Adipose tissue (tissue), 3 donors: ENCODE results near the gene MRPS7. TPM values are rescaled to one million over a fixed set of nuclear protein-coding genes. Genes with fewer than 3 reads are reported as not detected.
"Not testable (repeated sequence)": the region's sequence is repeated elsewhere in the genome, so short reads cannot be mapped to it uniquely, and the experiment has no call there.

Experiments
- H3K27ac ChIP-seq: one replicate; pipeline ENCODE4 v1.5.1; 2013; ENCODE audit warnings: low read depth, low read length
- WGBS, 3 donors: extraction: QIAGEN DNeasy Blood & Tissue Kit; methylation state at CpG; one replicate each; pipeline ENCODE4 v1.1.7; 2013; 5-methylcytosine and 5-hydroxymethylcytosine counted together
- polyA plus RNA-seq, 3 donors: library from polyadenylated mRNA; stranded (reverse); fragments of 200-250 nt; gene quantifications; one replicate each; pipeline ENCODE4 v1.2.3, GENCODE V29; 2013
- donor health status: healthy with polysubstance abuse.
- donor health status: Bipolar disorder and iron deficiency.
- donor health status: healthy.

The MRPS7 gene
- polyA plus RNA-seq, 3 donors, result 28.9 to 82.7 (median 51.6) TPM

- no peak overlapping the region for H3K27ac ChIP-seq
- 35 to 63% (median 44%) methylated on average over 2 of the region's 2 CpGs for WGBS, 3 donors
These were observed 5.4 kb downstream of the MRPS7 start for GRCh38 chr17:75267153-75267410.

DNA sequence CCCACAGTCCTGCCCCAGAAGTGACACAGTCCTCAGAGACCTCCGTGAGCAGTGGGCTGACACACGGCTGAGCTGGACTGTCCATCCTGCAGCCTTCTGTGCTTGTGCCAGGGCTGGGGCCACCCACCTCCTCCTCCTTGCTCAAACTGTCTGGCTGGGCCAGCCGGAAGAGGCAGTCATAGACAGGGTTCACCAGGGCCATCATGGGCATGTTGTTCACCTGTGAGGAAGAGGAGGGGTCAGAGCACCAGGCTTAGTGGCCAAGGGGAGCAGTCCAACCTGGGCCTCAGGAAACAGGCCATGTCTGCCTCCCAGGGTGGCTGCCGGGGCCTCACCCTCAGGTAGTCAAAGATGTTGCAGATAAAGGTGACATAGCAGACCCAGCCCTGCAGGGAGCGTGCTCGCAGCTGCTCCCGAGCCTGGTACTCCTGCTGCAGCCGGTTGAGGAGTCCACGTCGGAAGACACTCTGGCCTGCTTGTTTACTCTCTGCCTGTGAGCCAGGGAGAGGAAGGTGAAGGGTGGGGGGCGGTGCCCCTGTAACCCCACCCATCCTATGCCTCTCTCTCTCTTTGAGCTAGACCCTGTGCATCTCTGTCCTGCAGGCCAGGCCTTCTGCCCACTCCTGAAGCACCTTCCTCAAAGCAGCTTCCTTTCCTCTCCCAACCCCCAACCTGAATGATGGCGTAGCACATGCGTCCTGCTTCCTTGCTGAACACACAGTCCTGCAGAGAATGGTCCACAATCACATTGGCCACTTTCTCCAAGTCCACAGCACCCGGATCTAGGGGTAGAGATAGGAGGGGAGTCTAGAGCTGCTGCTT lies 5.9 kb downstream of the MRPS7 start:
- 42 to 53% (median 50%) methylated on average over 14 of the region's 14 CpGs for WGBS, 3 donors
- H3K27ac ChIP-seq, result no peak overlapping the region

- WGBS, 3 donors, result 19 to 21% (median 20%) methylated on average over 6 of the region's 6 CpGs
- H3K27ac ChIP-seq, result no peak overlapping the region
These were observed 8.2 kb downstream of the MRPS7 start for GRCh38 chr17:75269844-75270217.

- 0 to 1% (median 1%) methylated on average over 41 to 47 of the region's 47 CpGs for WGBS, 3 donors
- H3K27ac ChIP-seq, result peak overlapping the region; percentile 48
These were observed 8.7 kb downstream of the MRPS7 start for GRCh38 chr17:75270218-75270965.

- 0 to 1% (median 0%) methylated on average over 26 to 33 of the region's 39 CpGs for WGBS, 3 donors
- H3K27ac ChIP-seq, result peak within 1 kb of the TSS; percentile 48
These were observed 9.2 kb downstream of the MRPS7 start, which contains the start of gene MIF4GD for GRCh38 chr17:75270966-75271232. Gene MIF4GD, minus strand, starts transcription at chr17:75271231. Its CDS starts 1,036 bp downstream, at chr17:75270195.

DNA sequence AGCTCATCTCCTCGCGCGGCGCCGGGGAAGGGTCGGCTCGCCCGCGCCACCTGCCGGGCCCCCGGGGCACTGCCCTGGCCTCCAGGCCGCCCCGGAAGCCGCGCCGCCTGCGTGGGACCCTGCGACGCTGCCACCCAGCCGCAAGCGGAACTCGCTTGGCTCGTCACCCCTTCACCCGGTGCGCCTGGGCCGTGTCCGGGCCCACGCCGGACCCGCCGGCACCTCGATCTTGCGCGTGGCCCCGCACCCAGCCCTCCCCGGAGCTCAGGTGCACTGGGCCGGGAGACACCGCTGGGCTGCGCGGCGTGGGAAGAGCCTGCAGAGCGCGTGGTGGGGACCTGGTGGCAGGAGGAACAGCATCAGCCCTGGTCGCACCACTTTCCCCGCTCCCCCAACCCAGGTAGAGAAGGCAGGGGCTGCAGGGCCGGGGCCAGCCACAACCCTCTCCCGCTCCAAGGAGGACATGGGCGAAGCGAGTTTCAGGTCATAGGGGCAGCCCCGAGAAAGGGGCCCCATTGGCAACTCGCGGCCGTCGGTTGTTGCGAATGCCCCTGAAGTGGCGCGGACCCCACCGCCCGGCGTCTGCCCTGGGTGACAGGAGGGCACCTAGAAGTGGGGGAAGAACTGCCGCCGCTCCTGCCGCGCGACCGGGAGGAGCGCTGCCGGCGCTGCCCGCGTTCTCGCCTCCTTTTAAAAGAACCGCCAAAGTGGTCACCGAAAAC lies 9.7 kb downstream of the MRPS7 start:
- H3K27ac ChIP-seq, result peak overlapping the region; percentile 12
- WGBS, 3 donors, result 0 to 1% (median 0%) methylated on average over 69 to 74 of the region's 74 CpGs

DNA sequence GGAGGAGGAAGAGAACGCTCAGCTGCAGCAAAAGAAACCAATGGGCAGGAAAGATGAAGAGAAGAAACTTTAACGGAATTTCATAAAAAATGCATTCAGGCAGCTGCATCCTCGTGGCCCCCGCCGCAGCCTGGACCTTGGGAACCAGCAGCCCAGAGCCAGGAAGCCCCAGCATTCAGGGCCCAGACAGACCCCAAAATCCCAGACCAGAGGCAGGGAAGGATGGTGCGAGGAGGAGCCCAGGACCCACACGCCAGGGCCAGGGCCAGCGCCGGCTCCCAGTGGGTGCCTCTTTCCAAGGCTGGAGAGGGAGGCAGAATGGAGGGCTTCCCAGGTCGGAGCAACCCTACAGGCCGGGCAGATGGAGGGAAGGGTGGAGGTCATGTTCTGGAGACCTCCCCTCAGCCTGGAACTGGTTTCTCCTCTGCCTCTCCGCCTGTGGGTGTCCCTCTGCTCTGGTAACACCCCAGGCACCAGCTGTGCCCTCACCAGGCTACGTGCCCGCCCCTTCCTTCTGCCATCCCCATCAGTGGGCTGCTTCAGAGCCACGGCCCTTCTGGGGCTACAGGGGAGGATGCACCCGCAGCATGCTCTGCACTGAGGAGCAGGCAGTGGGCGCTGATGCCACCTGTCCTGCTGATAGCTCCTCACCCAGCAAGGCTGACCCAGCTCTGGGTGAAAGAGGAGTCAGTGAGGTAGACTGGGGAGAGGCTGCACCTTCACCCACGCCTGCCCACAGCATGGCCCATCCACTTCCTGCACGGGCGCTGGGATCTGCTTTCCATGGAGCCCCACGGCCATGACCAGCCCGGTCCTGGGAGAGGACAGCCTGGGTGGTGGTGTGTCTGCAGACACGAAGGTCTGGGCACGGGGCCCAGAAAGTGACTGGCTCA lies 10.5 kb downstream of the MRPS7 start:
- 45 to 54% (median 49%) methylated on average over 23 to 24 of the region's 24 CpGs for WGBS, 3 donors
- H3K27ac ChIP-seq, result peak overlapping the region; percentile 12

GRCh38 chr17:75272848-75273184 lies 11.1 kb downstream of the MRPS7 start:
- WGBS, 3 donors, result 54 to 71% (median 65%) methylated on average over 3 of the region's 3 CpGs
- H3K27ac ChIP-seq, result no peak overlapping the region

- no peak overlapping the region for H3K27ac ChIP-seq
- WGBS, 3 donors, result 58 to 79% (median 61%) methylated on average over 7 of the region's 7 CpGs
These were observed 12.5 kb downstream of the MRPS7 start for GRCh38 chr17:75273977-75274708.

DNA sequence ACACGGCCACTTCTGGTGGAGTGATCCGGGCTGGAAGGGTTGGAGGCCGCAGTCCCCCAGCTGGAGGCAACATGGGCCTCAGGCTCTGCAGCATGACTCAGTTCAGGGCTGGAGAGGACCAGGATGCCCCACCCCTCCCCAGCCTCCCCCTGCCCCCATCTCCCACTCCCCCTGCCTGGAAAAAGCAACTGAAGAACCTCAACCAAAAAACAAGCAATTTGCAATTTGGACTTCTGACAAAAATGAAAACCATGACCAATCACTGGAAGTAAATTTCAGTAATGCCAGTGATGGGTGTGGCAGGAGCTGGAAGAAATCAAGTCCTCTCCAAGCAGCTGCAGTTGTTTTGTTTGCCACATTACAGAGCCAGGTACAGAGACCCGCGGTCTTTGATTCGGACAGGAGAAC lies 16.0 kb downstream of the MRPS7 start:
- WGBS, 3 donors, result 78 to 91% (median 84%) methylated on average over 6 of the region's 6 CpGs
- H3K27ac ChIP-seq, result no peak overlapping the region

DNA sequence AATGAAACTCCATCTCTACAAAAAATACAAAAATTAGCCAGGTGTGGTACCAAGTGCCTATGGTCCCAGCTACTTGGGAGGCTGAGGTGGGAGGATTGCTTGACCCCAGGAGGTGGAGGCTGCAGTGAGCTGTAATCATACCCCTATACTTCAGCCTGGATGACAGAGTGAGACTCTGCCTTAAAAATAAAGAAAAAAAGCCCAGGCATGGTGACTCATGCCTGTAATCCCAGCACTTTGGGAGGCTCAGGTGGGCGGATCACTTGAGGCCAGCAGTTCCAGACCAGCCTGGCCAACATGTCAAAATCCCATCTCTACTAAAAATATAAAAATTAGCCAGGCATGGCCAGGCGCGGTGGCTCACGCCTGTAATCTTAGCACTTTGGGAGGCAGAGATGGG lies 18.5 kb downstream of the MRPS7 start:
- WGBS, 3 donors, result 91 to 93% (median 93%) methylated on average over 4 of the region's 4 CpGs
- H3K27ac ChIP-seq, result not testable (repeated sequence)

GRCh38 chr17:75285123-75285522 lies 23.4 kb downstream of the MRPS7 start:
- H3K27ac ChIP-seq, result no peak overlapping the region
- WGBS, 3 donors, result 87 to 93% (median 87%) methylated on average over 6 of the region's 6 CpGs

DNA sequence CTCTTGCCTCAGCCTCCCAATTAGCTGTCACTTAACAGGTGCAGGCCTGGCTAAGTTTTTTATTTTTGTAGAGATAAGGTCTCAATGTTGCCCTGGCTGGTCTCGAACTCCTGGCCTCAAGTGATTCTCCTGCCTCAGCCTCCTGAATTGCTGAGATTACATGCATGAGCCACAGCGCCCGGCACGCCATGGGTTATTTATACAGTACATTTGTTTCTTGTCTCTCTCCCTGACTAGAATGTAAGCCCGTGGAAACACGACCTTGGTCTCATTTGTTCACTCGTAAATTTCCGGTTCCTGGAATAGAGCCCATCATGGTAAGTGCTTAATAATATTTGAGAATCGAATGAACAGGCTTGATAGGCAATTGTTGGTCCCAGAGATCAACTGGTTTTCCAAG lies 25.5 kb downstream of the MRPS7 start:
- 45 to 88% (median 87%) methylated on average over 9 of the region's 9 CpGs for WGBS, 3 donors
- no peak overlapping the region for H3K27ac ChIP-seq

- 3 to 34% (median 23%) methylated on average over 2 of the region's 2 CpGs for WGBS, 3 donors
- no peak overlapping the region for H3K27ac ChIP-seq
These were observed 26.7 kb downstream of the MRPS7 start for GRCh38 chr17:75288359-75288758.

DNA sequence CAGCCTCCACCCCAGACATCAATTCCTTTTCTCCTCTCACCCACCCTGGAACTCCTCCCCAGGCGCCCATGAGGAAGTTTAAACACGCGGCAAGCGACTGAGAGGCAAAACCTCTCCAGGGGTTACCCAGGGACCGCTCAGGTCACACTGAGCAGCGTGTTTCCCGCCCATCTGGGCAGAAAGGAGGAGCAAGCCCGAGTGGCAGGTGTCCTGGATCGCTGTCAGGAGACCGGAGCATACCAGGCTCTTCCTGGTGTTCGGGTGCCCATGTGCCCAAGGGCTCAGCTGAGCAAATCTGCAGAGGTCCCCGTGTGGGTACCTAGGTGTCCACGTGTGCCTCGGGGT lies 27.1 kb downstream of the MRPS7 start:
- no peak overlapping the region for H3K27ac ChIP-seq
- WGBS, 3 donors, result 0 to 2% (median 1%) methylated on average over 14 of the region's 14 CpGs

DNA sequence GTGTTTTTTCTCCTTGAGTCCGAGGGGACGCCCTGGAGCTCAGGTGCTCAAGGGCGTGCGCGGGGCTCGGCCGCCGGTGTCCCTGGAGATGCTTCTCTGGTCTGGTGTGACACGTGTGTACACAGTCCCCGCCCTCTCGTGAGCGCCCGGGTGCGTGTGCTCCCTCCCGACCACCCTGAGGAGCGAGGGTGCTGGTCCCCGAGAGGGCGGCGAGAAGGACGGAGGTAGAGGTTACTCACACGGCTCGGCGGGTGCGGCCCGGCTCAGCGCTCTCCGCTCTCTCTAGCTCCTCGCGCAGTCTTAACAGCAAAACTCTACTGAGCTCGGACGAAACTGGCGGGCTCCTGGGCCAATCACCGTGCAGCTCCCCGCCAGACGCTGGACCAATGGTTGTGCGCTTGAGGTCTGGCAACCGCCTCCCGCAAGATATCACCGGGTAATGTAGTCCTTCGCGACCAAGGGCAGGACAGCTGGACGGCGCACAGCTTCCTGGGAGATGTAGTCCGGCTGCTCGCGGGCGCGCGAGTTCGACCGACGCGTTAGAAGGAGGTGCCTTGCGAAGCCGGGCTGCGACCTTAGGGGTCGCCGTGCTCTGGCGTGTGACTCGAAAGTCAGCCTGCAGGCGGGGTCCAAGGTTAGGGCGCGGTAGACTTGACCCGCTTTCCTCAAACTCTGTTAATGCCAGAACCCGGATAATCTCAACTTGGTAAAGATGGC lies 27.6 kb downstream of the MRPS7 start, which contains the start of gene SLC25A19:
SLC25A19 (minus strand) TSS at position 319 of the 717 bp plus-strand sequence. CDS start 2,669 bp downstream, outside the sequence.
- peak within 1 kb of the TSS; percentile 52 for H3K27ac ChIP-seq
- 0% methylated on average over 64 to 65 of the region's 65 CpGs for WGBS, 3 donors

- 2 to 4% (median 3%) methylated on average over 26 of the region's 26 CpGs for WGBS, 3 donors
- H3K27ac ChIP-seq, result peak overlapping the region; percentile 52
These were observed 28.2 kb downstream of the MRPS7 start for GRCh38 chr17:75289832-75290337.
